CD4-positive, alpha-beta T cell (primary cell): ENCODE measurements around the gene CHMP4A. TPM values are rescaled to one million over a fixed set of nuclear protein-coding genes. Genes with fewer than 3 reads are reported as not detected.

Experiments used
- ATAC-seq: fragments of 200-7000 bp; cut with Tn5 transposase; one replicate; pipeline ENCODE4 v1.10.0; 2022; ENCODE audit warnings: mild to moderate bottlenecking; ENCODE audit not compliant: poor library complexity
- CTCF ChIA-PET: fragments of 350-600 bp; sonication (Branson Sonifier 250); formaldehyde crosslinking; loops from one replicate; lab custom pipeline; 2021; ENCODE audit warnings: antibody characterized with exemption, inconsistent platforms; lab: Charles Lee
- POLR2A ChIA-PET: fragments of 350-600 bp; sonication (Branson Sonifier 250); formaldehyde crosslinking; loops from one replicate; lab custom pipeline; 2021; ENCODE audit warnings: antibody characterized with exemption, inconsistent platforms; lab: Charles Lee
- DNase-seq, 14 experiments: peaks; one replicate each; pipeline ENCODE4 v3.0.0-alpha.2; 2013 to 2020; ENCODE audit warnings: mixed read lengths in 2 of 14
- H3K27ac ChIP-seq, 2 donors: one replicate each; pipeline versions ENCODE4 v1.5.1 to v1.7.0; 2013; ENCODE audit warnings: low read length in 2 of 2, low read depth in 1 of 2, mild to moderate bottlenecking in 1 of 2
- H3K27me3 ChIP-seq, 2 experiments: 1 replicate in 1 of 2; 2 replicates in 1 of 2; pipeline versions ENCODE4 v1.6.1 to v1.7.0; 2013; ENCODE audit warnings: low read length in 2 of 2, control low read depth in 1 of 2, mild to moderate bottlenecking in 1 of 2, moderate library complexity in 1 of 2; ENCODE audit not compliant: insufficient read depth in 2 of 2, control insufficient read depth in 1 of 2
- H3K36me3 ChIP-seq: one replicate; pipeline ENCODE4 v1.6.1; 2013; ENCODE audit warnings: low read length, control low read depth; ENCODE audit not compliant: insufficient read depth
- H3K4me1 ChIP-seq: one replicate; pipeline ENCODE4 v1.6.1; 2013; ENCODE audit warnings: low read length, control low read depth; ENCODE audit not compliant: insufficient read depth
- H3K4me3 ChIP-seq: one replicate; pipeline ENCODE4 v1.5.1; 2013; ENCODE audit warnings: mild to moderate bottlenecking, low read length, moderate library complexity
- H3K9me3 ChIP-seq, 2 experiments: 1 replicate in 1 of 2; 2 replicates in 1 of 2; pipeline versions ENCODE4 v1.6.1 to v1.7.0; 2013; ENCODE audit warnings: low read length in 2 of 2, mild to moderate bottlenecking in 2 of 2, control low read depth in 1 of 2, moderate library complexity in 1 of 2; ENCODE audit not compliant: control insufficient read depth in 1 of 2, insufficient read depth in 1 of 2
- H3K27ac Mint-ChIP-seq: one replicate; pipeline ENCODE4 v1.8.0; 2020; ENCODE audit warnings: mixed read lengths
- H3K27me3 Mint-ChIP-seq: one replicate; pipeline ENCODE4 v1.8.0; 2021; ENCODE audit warnings: mixed read lengths
- H3K36me3 Mint-ChIP-seq: one replicate; pipeline ENCODE4 v1.8.0; 2021; ENCODE audit warnings: low read depth, mixed read lengths
- H3K4me1 Mint-ChIP-seq: one replicate; pipeline ENCODE4 v1.8.0; 2021; ENCODE audit warnings: low read depth, mixed read lengths
- H3K4me3 Mint-ChIP-seq: one replicate; pipeline ENCODE4 v1.8.0; 2020; ENCODE audit warnings: mild to moderate bottlenecking, mixed read lengths
- H3K9me3 Mint-ChIP-seq: one replicate; pipeline ENCODE4 v1.8.0; 2020; ENCODE audit warnings: mixed read lengths
- CTCF ChIP-seq: fragments of 200-600 bp; IDR thresholded peaks from one replicate; pipeline ENCODE4 v1.8.0; 2022; ENCODE audit warnings: antibody characterized with exemption, mild to moderate bottlenecking
- intact Hi-C, 2 experiments: fragments of 100-400 bp; cut with DNase I in 1 of 2; cut with micrococcal nuclease in 1 of 2; formaldehyde crosslinking; loops; one replicate each; pipeline versions ENCODE4 v1.15.1 to v1.9.0; 2023 to 2025; cut with DNase I, micrococcal nuclease
- total RNA-seq, 174 experiments: library from RNA in 2 of 174; stranded (reverse) in 2 of 174; gene quantifications; one replicate each; pipeline ENCODE4 v1.2.3 and lab custom pipeline; 2021 to 2026

Gene CHMP4A
- total RNA-seq, 2 experiments from 2014 or later, result 73.4 to 80.1 TPM

GRCh38 chr14:24171422-24172260, 41.6 kb downstream of the CHMP4A start, which contains the start of gene REC8:
Gene REC8 (plus strand): TSS chr14:24172080. CDS start chr14:24172553, 473 bp downstream.
- peak within 1 kb of the TSS; percentile 79 for H3K27ac Mint-ChIP-seq
- Histone ChIP-seq H3K9me3 (no peaks in the 10 kb centered on the region), H3K4me1 (peaks cover 21% of the 10 kb centered on the region), H3K4me3 (peak within 1 kb of the TSS; percentile 56), H3K27ac (peak within 1 kb of the TSS; percentile 29 to 44), H3K36me3 (peaks cover 37% of the 10 kb centered on the region), H3K27me3 (no peaks in the 10 kb centered on the region)
- no peaks in the 10 kb centered on the region for H3K27me3 Mint-ChIP-seq
- intact Hi-C loops, result no loop called here
- ATAC-seq (peak; percentile 83), DNase-seq (peak; percentile 54 to 85 (median 70))
- ChIA-PET POLR2A (interaction anchor here (0.6 to 5.4 kb wide), 12 partner anchors 10 to 620 kb away, joined by 3 to 53 read pairs (median 6); partner anchors contain the start of genes DCAF11, EMC9, IPO4 and IRF9), CTCF (interaction anchor here (0.6 to 1.8 kb wide), 3 partner anchors 10 to 1114 kb away, joined by 3 to 9 read pairs (median 6); partner anchors contain the start of gene IRF9)
- H3K4me3 Mint-ChIP-seq, result peak within 1 kb of the TSS; percentile 89
- H3K4me1 Mint-ChIP-seq, result peaks cover 42% of the 10 kb centered on the region
- H3K36me3 Mint-ChIP-seq, result peaks cover 55% of the 10 kb centered on the region
- H3K9me3 Mint-ChIP-seq, result no peaks in the 10 kb centered on the region
- TF ChIP-seq CTCF, result no peak

- Mint-ChIP-seq H3K27ac (peak overlapping the region; percentile 76), H3K27me3 (no peaks in the 10 kb centered on the region), H3K4me3 (no peak overlapping the region), H3K36me3 (peaks cover 69% of the 10 kb centered on the region), H3K9me3 (no peaks in the 10 kb centered on the region), H3K4me1 (peaks cover 52% of the 10 kb centered on the region)
- no peak for DNase-seq
- peaks cover 63% of the 10 kb centered on the region for H3K36me3 ChIP-seq
- TF ChIP-seq CTCF, result no peak
- no peaks in the 10 kb centered on the region for H3K27me3 ChIP-seq
- no peak overlapping the region for H3K27ac ChIP-seq
- no peak overlapping the region for H3K4me3 ChIP-seq
- H3K4me1 ChIP-seq, result peaks cover 52% of the 10 kb centered on the region
- no peaks in the 10 kb centered on the region for H3K9me3 ChIP-seq
- ATAC-seq, result no peak
- intact Hi-C loops, result no loop called here
- ChIA-PET CTCF (no interaction called here), POLR2A (no interaction called here)
These were observed 45.7 kb downstream of the CHMP4A start for GRCh38 chr14:24167469-24168114.

- no peak overlapping the region for H3K27ac ChIP-seq
- peak overlapping the region; percentile 95 for H3K4me3 Mint-ChIP-seq
- peaks cover 65% of the 10 kb centered on the region for H3K36me3 ChIP-seq
- intact Hi-C loops, result loop anchor here in 1 of 2 experiments (2.0 kb wide), 1 partner anchor 21 kb away; no protein-coding TSS in a partner anchor
- H3K36me3 Mint-ChIP-seq, result peaks cover 80% of the 10 kb centered on the region
- H3K27ac Mint-ChIP-seq, result peak overlapping the region; percentile 76
- ChIA-PET CTCF (no interaction called here), POLR2A (interaction anchor here (0.8 to 2.6 kb wide), 6 partner anchors 19 to 51 kb away, joined by 3 to 11 read pairs (median 5); partner anchors contain the start of genes DCAF11, EMC9, IPO4 and NRL)
- no peak for TF ChIP-seq CTCF
- DNase-seq (no peak), ATAC-seq (no peak)
- peaks cover 64% of the 10 kb centered on the region for H3K4me1 Mint-ChIP-seq
- H3K27me3 Mint-ChIP-seq, result no peaks in the 10 kb centered on the region
- H3K9me3 Mint-ChIP-seq, result no peaks in the 10 kb centered on the region
- H3K27me3 ChIP-seq, result no peaks in the 10 kb centered on the region
- no peaks in the 10 kb centered on the region for H3K9me3 ChIP-seq
- peaks cover 45% of the 10 kb centered on the region for H3K4me1 ChIP-seq
- no peak overlapping the region for H3K4me3 ChIP-seq
These were observed 47.5 kb downstream of the CHMP4A start for GRCh38 chr14:24165785-24166184.
